MG63 (cell line): ENCODE results near the gene HPN. TPM values are rescaled to one million over a fixed set of nuclear protein-coding genes. Genes with fewer than 3 reads are reported as not detected.

Experiments used
- DNase-seq: peaks from one replicate; pipeline ENCODE4 v3.0.0-alpha.2; 2020
- H3K27me3 ChIP-seq: fragments of 250-450 bp; sonication (Bioruptor Pico); 2 replicates; pipeline ENCODE4 v1.5.1; 2020; ENCODE audit warnings: mild to moderate bottlenecking, moderate library complexity
- H3K36me3 ChIP-seq: fragments of 250-450 bp; sonication (Bioruptor Pico); 2 replicates; pipeline ENCODE4 v1.5.1; 2020; ENCODE audit warnings: mild to moderate bottlenecking, moderate library complexity
- H3K4me3 ChIP-seq: fragments of 250-450 bp; sonication (Bioruptor Pico); 2 replicates; pipeline ENCODE4 v1.5.1; 2020; ENCODE audit warnings: mild to moderate bottlenecking, moderate library complexity
- H3K9me3 ChIP-seq: fragments of 250-450 bp; sonication (Bioruptor Pico); 2 replicates; pipeline ENCODE4 v1.5.1; 2020; ENCODE audit warnings: mild to moderate bottlenecking, moderate library complexity
- total RNA-seq: library from RNA; depleted of rRNA; stranded (reverse); fragments of >200 nt; shearing (Covaris generic); gene quantifications from 2 replicates; pipeline ENCODE4 v1.2.3, GENCODE V29; 2014; ENCODE audit warnings: low replicate concordance

Gene HPN
- total RNA-seq, 1 experiment from 2014 or later, result not detected

- H3K36me3 ChIP-seq, result no peaks in the 10 kb centered on the region
- DNase-seq, result no peak
- H3K4me3 ChIP-seq, result no peak overlapping the region
- no peaks in the 10 kb centered on the region for H3K27me3 ChIP-seq
- H3K9me3 ChIP-seq, result no peaks in the 10 kb centered on the region
Measured at GRCh38 chr19:35077411-35078223, 36.1 kb downstream of the HPN start.

GRCh38 chr19:35079826-35080225 is 38.3 kb downstream of the HPN start:
- no peaks in the 10 kb centered on the region for H3K27me3 ChIP-seq
- no peaks in the 10 kb centered on the region for H3K36me3 ChIP-seq
- H3K9me3 ChIP-seq, result no peaks in the 10 kb centered on the region
- no peak overlapping the region for H3K4me3 ChIP-seq
- no peak for DNase-seq

- H3K9me3 ChIP-seq, result no peaks in the 10 kb centered on the region
- no peak for DNase-seq
- no peaks in the 10 kb centered on the region for H3K36me3 ChIP-seq
- H3K4me3 ChIP-seq, result no peak overlapping the region
- H3K27me3 ChIP-seq, result no peaks in the 10 kb centered on the region
Measured at GRCh38 chr19:35080613-35081170, 39.2 kb downstream of the HPN start.

GRCh38 chr19:35081201-35081600 is 39.7 kb downstream of the HPN start:
- peak; percentile 28 for DNase-seq
- Histone ChIP-seq H3K36me3 (no peaks in the 10 kb centered on the region), H3K4me3 (no peak overlapping the region), H3K27me3 (no peaks in the 10 kb centered on the region), H3K9me3 (no peaks in the 10 kb centered on the region)

- Histone ChIP-seq H3K27me3 (no peaks in the 10 kb centered on the region), H3K4me3 (no peak overlapping the region), H3K9me3 (no peaks in the 10 kb centered on the region), H3K36me3 (no peaks in the 10 kb centered on the region)
- DNase-seq, result no peak
Measured at GRCh38 chr19:35083691-35084508, 42.4 kb downstream of the HPN start.

GRCh38 chr19:35084509-35084762 is 42.9 kb downstream of the HPN start:
- no peak for DNase-seq
- no peak overlapping the region for H3K4me3 ChIP-seq
- H3K9me3 ChIP-seq, result no peaks in the 10 kb centered on the region
- H3K36me3 ChIP-seq, result no peaks in the 10 kb centered on the region
- no peaks in the 10 kb centered on the region for H3K27me3 ChIP-seq

- no peaks in the 10 kb centered on the region for H3K36me3 ChIP-seq
- no peaks in the 10 kb centered on the region for H3K27me3 ChIP-seq
- no peak overlapping the region for H3K4me3 ChIP-seq
- no peak for DNase-seq
- H3K9me3 ChIP-seq, result no peaks in the 10 kb centered on the region
Measured at GRCh38 chr19:35085947-35086346, 44.4 kb downstream of the HPN start.

- Histone ChIP-seq H3K4me3 (no peak overlapping the region), H3K36me3 (no peaks in the 10 kb centered on the region), H3K9me3 (no peaks in the 10 kb centered on the region), H3K27me3 (no peaks in the 10 kb centered on the region)
- no peak for DNase-seq
Measured at GRCh38 chr19:35086455-35086854, 44.9 kb downstream of the HPN start.

GRCh38 chr19:35087393-35087792 is 45.9 kb downstream of the HPN start:
- DNase-seq, result no peak
- H3K9me3 ChIP-seq, result no peaks in the 10 kb centered on the region
- H3K27me3 ChIP-seq, result no peaks in the 10 kb centered on the region
- H3K36me3 ChIP-seq, result no peaks in the 10 kb centered on the region
- no peak overlapping the region for H3K4me3 ChIP-seq

GRCh38 chr19:35088131-35088913 is 46.8 kb downstream of the HPN start:
- Histone ChIP-seq H3K9me3 (no peaks in the 10 kb centered on the region), H3K36me3 (no peaks in the 10 kb centered on the region), H3K27me3 (no peaks in the 10 kb centered on the region), H3K4me3 (no peak overlapping the region)
- DNase-seq, result peak; percentile 95

- Histone ChIP-seq H3K4me3 (no peak overlapping the region), H3K9me3 (no peaks in the 10 kb centered on the region), H3K27me3 (no peaks in the 10 kb centered on the region), H3K36me3 (no peaks in the 10 kb centered on the region)
- no peak for DNase-seq
Measured at GRCh38 chr19:35089554-35089953, 48.0 kb downstream of the HPN start.

- no peaks in the 10 kb centered on the region for H3K36me3 ChIP-seq
- no peaks in the 10 kb centered on the region for H3K9me3 ChIP-seq
- no peak overlapping the region for H3K4me3 ChIP-seq
- H3K27me3 ChIP-seq, result no peaks in the 10 kb centered on the region
- DNase-seq, result no peak
Measured at GRCh38 chr19:35090160-35090505, 48.6 kb downstream of the HPN start.

- H3K4me3 ChIP-seq, result no peak overlapping the region
- no peaks in the 10 kb centered on the region for H3K9me3 ChIP-seq
- peak; percentile 60 for DNase-seq
- H3K36me3 ChIP-seq, result no peaks in the 10 kb centered on the region
- H3K27me3 ChIP-seq, result no peaks in the 10 kb centered on the region
Measured at GRCh38 chr19:35090506-35091214, 49.1 kb downstream of the HPN start.

- no peak for DNase-seq
- Histone ChIP-seq H3K36me3 (no peaks in the 10 kb centered on the region), H3K4me3 (no peak overlapping the region), H3K9me3 (no peaks in the 10 kb centered on the region), H3K27me3 (no peaks in the 10 kb centered on the region)
Measured at GRCh38 chr19:35093430-35093829, 51.9 kb downstream of the HPN start.

GRCh38 chr19:35093941-35094647 is 52.6 kb downstream of the HPN start:
- Histone ChIP-seq H3K4me3 (no peak overlapping the region), H3K36me3 (no peaks in the 10 kb centered on the region), H3K9me3 (no peaks in the 10 kb centered on the region), H3K27me3 (no peaks in the 10 kb centered on the region)
- DNase-seq, result no peak

- no peaks in the 10 kb centered on the region for H3K9me3 ChIP-seq
- H3K27me3 ChIP-seq, result no peaks in the 10 kb centered on the region
- no peak for DNase-seq
- H3K4me3 ChIP-seq, result no peak overlapping the region
- no peaks in the 10 kb centered on the region for H3K36me3 ChIP-seq
Measured at GRCh38 chr19:35094656-35095055, 53.1 kb downstream of the HPN start.
